MM.1S (cell line): Measurements from ENCODE around the gene SORCS2.

Experiments
- DNase-seq: peaks from one replicate; pipeline ENCODE4 v3.0.0-alpha.2; 2015
- H2AFZ ChIP-seq: fragments of 300-600 bp; sonication (generic); 2 replicates; pipeline ENCODE4 v1.6.0; 2016; ENCODE audit warnings: antibody characterized with exemption, low read length
- H3F3A ChIP-seq: fragments of 300-600 bp; sonication (generic); 2 replicates; pipeline ENCODE4 v1.6.1; 2016; ENCODE audit warnings: mild to moderate bottlenecking, antibody characterized with exemption, low read length, moderate library complexity, mixed read lengths; ENCODE audit not compliant: insufficient read depth
- H3K27ac ChIP-seq: fragments of 300-600 bp; sonication (generic); 2 replicates; pipeline ENCODE4 v1.5.1; 2016; ENCODE audit warnings: mild to moderate bottlenecking, low read length
- H3K27me3 ChIP-seq: fragments of 300-600 bp; sonication (generic); replicated peaks from 2 replicates; pipeline ENCODE4 v1.6.0; 2016; ENCODE audit warnings: low read length; ENCODE audit not compliant: insufficient read depth
- H3K36me3 ChIP-seq: fragments of 300-600 bp; sonication (generic); replicated peaks from 2 replicates; pipeline ENCODE4 v1.6.1; 2016; ENCODE audit warnings: mild to moderate bottlenecking, low read length, mixed read lengths; ENCODE audit not compliant: insufficient read depth
- H3K4me1 ChIP-seq: fragments of 300-600 bp; sonication (generic); 2 replicates; pipeline ENCODE4 v1.6.1; 2016; ENCODE audit warnings: low read length, mixed read lengths
- H3K4me2 ChIP-seq: fragments of 300-600 bp; sonication (generic); 2 replicates; pipeline ENCODE4 v1.6.0; 2016; ENCODE audit warnings: low read depth, low read length
- H3K4me3 ChIP-seq: fragments of 300-600 bp; sonication (generic); 2 replicates; pipeline ENCODE4 v1.5.1; 2016; ENCODE audit warnings: low read length, mixed read lengths
- H3K79me2 ChIP-seq: fragments of 300-600 bp; sonication (generic); 2 replicates; pipeline ENCODE4 v1.6.1; 2016; ENCODE audit warnings: mixed run types, low read length, mixed read lengths
- H3K9ac ChIP-seq: fragments of 300-600 bp; sonication (generic); 2 replicates; pipeline ENCODE4 v1.6.1; 2016; ENCODE audit warnings: low read length, mixed read lengths
- H3K9me2 ChIP-seq: fragments of 300-600 bp; sonication (generic); replicated peaks from 2 replicates; pipeline ENCODE4 v1.6.1; 2016; ENCODE audit warnings: mild to moderate bottlenecking, low read length, mixed read lengths; ENCODE audit not compliant: insufficient read depth
- H3K9me3 ChIP-seq: fragments of 300-600 bp; sonication (generic); replicated peaks from 2 replicates; pipeline ENCODE4 v1.6.1; 2016; ENCODE audit warnings: mild to moderate bottlenecking, low read length, mixed read lengths; ENCODE audit not compliant: insufficient read depth
- H4K20me1 ChIP-seq: fragments of 300-600 bp; sonication (generic); 2 replicates; pipeline ENCODE4 v1.6.1; 2016; ENCODE audit warnings: mild to moderate bottlenecking, low read length, moderate library complexity, mixed read lengths; ENCODE audit not compliant: insufficient read depth
- CTCF ChIP-seq: fragments of 300-600 bp; sonication (generic); IDR thresholded peaks from 2 replicates; pipeline ENCODE4 v1.5.1; 2016; ENCODE audit warnings: antibody characterized with exemption, low read length, mixed read lengths
- EZH2 ChIP-seq: fragments of 300-600 bp; sonication (generic); optimal IDR thresholded peaks from 2 replicates; pipeline ENCODE3; 2017; ENCODE audit warnings: low read depth, mild to moderate bottlenecking, antibody characterized with exemption, low read length, mixed read lengths
- EZH2phosphoT487 ChIP-seq: fragments of 300-600 bp; sonication (generic); IDR thresholded peaks from 2 replicates; pipeline ENCODE4 v1.6.1; 2018; ENCODE audit warnings: antibody characterized with exemption, low read length

Gene SORCS2

GRCh38 chr4:7679406-7680040, 487.2 kb downstream of the SORCS2 start:
- H2AFZ ChIP-seq, result no peak overlapping the region
- H4K20me1 ChIP-seq, result no peaks in the 10 kb centered on the region
- no peak for TF ChIP-seq CTCF
- no peak for TF ChIP-seq EZH2
- no peak for TF ChIP-seq EZH2phosphoT487
- H3F3A ChIP-seq, result no peaks in the 10 kb centered on the region
- H3K27ac ChIP-seq, result no peak overlapping the region
- H3K4me1 ChIP-seq, result no peaks in the 10 kb centered on the region
- no peak overlapping the region for H3K4me2 ChIP-seq
- no peak for DNase-seq
- H3K9me3 ChIP-seq, result no peaks in the 10 kb centered on the region
- no peak overlapping the region for H3K9ac ChIP-seq
- H3K79me2 ChIP-seq, result no peaks in the 10 kb centered on the region
- H3K4me3 ChIP-seq, result no peak overlapping the region
- no peaks in the 10 kb centered on the region for H3K9me2 ChIP-seq
- H3K36me3 ChIP-seq, result no peaks in the 10 kb centered on the region
- H3K27me3 ChIP-seq, result peaks cover 100% of the 10 kb centered on the region

- Histone ChIP-seq H3K27me3 (peaks cover 100% of the 10 kb centered on the region), H3K36me3 (no peaks in the 10 kb centered on the region), H3K4me1 (no peaks in the 10 kb centered on the region), H4K20me1 (no peaks in the 10 kb centered on the region), H3K27ac (no peak overlapping the region), H3K9me3 (no peaks in the 10 kb centered on the region), H3K9me2 (no peaks in the 10 kb centered on the region), H2AFZ (no peak overlapping the region), H3K9ac (no peak overlapping the region), H3K4me3 (no peak overlapping the region), H3K79me2 (no peaks in the 10 kb centered on the region), H3K4me2 (no peak overlapping the region), H3F3A (no peaks in the 10 kb centered on the region)
- no peak for TF ChIP-seq CTCF
- TF ChIP-seq EZH2, result no peak
- TF ChIP-seq EZH2phosphoT487, result no peak
- no peak for DNase-seq
These were observed 487.8 kb downstream of the SORCS2 start for GRCh38 chr4:7680106-7680505.

DNA sequence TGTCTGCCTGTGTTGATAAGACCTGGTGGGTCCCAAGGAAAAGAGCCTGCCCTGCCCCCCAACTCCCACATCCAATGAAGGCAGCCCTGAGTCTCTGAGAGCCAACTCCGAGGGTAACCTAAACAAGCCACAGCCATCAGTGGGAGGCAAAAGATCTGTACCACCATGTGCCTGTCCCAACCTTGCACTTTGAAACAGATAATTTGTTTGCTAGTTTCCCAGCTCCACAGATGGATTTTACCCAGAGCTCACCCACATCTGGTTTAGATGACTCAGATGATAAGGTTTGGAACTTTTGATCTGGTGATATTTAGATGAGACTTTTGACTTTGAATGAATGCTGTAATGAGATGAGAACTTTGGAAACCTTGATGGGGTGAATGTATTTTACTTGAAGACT, 488.4 kb downstream of the SORCS2 start:
- no peaks in the 10 kb centered on the region for H3K9me3 ChIP-seq
- no peaks in the 10 kb centered on the region for H3K79me2 ChIP-seq
- no peak overlapping the region for H3K4me2 ChIP-seq
- H3K27me3 ChIP-seq, result peaks cover 95% of the 10 kb centered on the region
- H4K20me1 ChIP-seq, result no peaks in the 10 kb centered on the region
- H2AFZ ChIP-seq, result no peak overlapping the region
- no peaks in the 10 kb centered on the region for H3K9me2 ChIP-seq
- H3F3A ChIP-seq, result no peaks in the 10 kb centered on the region
- H3K36me3 ChIP-seq, result no peaks in the 10 kb centered on the region
- no peak overlapping the region for H3K9ac ChIP-seq
- no peak overlapping the region for H3K27ac ChIP-seq
- no peaks in the 10 kb centered on the region for H3K4me1 ChIP-seq
- DNase-seq, result no peak
- TF ChIP-seq CTCF (no peak), EZH2 (no peak), EZH2phosphoT487 (no peak)
- no peak overlapping the region for H3K4me3 ChIP-seq
